Stimulated activated CD8-positive, alpha-beta memory T cell treated with anti-CD3 and anti-CD28 coated beads, Interleukin-15, amount 100 ng/mL, for 24 hours (primary cell): ENCODE results near the gene FREM1.

Experiments
- DNase-seq: peaks from one replicate; pipeline ENCODE4 v3.0.0-alpha.2; 2020; ENCODE audit warnings: low read depth

FREM1 gene

DNA sequence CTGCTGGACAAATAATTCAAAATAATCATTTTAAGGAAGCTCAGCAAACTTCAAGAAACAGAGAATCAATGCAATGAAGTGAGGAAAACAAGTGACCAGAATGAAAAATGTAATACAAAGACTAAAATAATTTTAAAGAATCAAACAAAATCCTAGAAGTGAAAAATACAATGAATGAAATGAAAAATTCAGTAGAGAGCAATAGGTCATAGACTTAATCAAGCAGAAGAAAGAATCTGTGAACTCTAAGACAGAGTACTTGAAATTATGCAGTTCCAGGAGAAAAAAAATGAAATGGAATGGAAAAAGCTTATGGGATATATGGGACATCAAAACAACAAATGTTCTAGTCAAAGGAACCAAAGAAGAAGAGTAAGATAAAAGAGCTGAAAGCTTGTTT is 205.1 kb downstream of the FREM1 start:
- DNase-seq: no peak

- no peak for DNase-seq
Observed at GRCh38 chr9:14704281-14704680, 205.9 kb downstream of the FREM1 start.

- DNase-seq: no peak
Observed at GRCh38 chr9:14702200-14702720, 208.0 kb downstream of the FREM1 start.

DNA sequence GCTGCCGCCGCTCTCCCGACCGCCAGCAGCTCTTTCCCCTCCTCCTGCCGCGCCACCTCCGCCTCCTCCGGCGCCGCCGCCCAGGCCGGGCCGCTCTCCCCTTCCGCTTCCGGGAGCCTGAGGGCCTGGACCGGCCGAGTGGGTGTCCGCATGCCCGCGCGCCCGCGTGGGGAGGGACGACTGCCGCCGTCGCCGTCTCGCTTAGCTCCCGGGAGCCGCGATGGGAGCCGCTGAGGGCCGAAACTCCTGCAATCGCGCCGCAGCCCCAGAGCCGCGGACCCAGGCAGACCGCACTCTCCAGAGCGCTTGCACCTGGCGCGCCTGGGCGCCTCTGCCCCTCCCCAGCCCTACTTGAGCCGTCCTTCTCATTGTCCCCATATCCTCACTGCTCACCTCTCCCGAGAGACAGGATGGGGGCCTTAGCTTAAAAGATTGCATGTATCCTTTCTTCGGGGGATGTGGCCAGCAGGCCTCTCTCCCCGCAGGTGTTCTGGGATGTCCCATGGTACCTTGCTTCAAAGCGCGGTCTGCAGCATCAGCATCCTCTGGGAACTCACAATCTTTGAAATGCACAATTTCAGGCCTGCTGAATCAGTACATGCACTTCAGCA is 216.9 kb downstream of the FREM1 start, which contains the start of gene ZDHHC21:
Gene ZDHHC21 (minus strand): TSS at position 182 of the 611 bp plus-strand sequence. CDS start 19,092 bp downstream, outside the sequence.
- peak; percentile 44 for DNase-seq

GRCh38 chr9:14692470-14693250 is 217.6 kb downstream of the FREM1 start:
- DNase-seq: no peak

DNA sequence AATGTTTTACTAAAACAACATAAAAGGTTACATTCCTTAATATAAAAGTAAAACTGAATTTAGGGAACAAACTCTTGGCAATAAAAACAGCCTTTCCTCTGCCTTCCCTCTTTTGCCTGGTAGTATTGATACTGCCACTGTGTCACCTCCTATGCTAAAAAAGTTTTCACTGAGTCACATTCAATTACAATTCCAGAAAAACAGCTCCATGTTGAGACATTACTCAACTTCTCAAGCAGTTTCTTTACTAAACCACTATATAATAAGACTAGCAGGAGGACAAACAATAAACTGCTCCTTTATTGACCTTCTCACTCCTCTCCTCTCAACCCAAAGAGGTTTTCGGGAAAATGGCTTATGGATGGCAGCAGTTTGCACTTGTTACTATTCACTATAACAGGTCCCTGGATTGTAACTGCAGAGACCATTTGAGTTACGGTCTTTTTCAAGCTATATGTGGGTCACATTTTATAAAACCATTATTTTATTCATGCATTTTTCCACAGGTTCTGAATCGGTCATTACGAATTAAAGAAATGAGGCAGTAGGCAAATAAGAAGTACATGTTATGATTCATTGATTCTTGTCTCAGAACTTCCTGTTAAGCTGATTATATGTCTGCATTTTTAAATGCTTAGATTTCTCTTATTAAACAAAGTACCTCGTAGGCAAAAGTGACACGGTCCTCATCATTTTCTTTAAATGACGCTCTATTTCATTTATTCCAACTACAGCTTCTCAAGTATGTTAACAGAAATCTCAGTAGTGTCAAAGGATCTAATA is 219.1 kb downstream of the FREM1 start:
- no peak for DNase-seq

- DNase-seq: no peak
Observed at GRCh38 chr9:14687042-14687719, 223.0 kb downstream of the FREM1 start.

DNA sequence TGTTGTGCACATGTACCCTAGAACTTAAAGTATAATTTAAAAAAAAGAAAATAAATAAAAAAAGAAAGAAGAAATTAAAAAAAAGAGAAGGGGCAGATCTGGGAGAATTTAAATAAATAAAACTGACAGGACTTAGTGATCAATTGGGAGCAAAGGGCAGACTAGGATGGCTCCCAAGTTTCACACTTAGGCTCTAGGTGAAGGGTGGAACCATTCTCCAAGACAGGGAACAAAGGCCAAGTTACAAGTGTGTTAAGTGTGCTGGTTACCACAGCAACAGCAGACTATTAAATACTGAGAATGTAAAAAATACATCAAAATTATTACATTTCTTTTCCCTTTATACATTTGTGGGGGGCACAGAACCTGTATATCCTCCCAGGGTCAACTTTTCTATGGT is 224.1 kb downstream of the FREM1 start:
- no peak for DNase-seq
